ENCODE results near the gene RNF224.
"Not testable (repeated sequence)": the region's sequence is repeated elsewhere in the genome, so short reads cannot be mapped to it uniquely, and the experiment has no call there.

The RNF224 gene

DNA sequence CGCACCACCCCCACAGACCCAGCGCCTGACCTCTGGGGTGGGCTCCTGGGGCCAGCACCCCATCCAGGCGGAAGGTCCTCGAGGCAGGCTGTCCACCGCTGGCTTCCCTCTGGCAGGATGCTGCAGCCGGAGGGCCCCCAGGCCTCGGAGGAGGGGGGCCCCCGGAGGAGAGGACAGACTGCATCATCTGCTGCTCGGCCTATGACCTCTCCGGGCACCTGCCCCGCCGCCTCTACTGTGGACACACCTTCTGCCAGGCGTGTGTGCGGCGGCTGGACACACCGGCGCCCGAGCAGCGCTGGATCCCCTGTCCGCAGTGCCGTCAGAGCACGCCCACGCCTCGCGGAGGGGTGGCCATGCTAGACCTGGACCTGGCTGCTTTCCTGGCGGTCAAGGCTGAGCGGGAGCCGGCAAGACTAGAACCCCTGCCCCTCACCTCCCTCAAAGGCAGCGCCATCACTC is 1.2 kb downstream of the RNF224 start:
- no peak for DNase-seq

GRCh38 chr9:137228968-137229896 is 1.9 kb downstream of the RNF224 start:
- no peak for DNase-seq

DNA sequence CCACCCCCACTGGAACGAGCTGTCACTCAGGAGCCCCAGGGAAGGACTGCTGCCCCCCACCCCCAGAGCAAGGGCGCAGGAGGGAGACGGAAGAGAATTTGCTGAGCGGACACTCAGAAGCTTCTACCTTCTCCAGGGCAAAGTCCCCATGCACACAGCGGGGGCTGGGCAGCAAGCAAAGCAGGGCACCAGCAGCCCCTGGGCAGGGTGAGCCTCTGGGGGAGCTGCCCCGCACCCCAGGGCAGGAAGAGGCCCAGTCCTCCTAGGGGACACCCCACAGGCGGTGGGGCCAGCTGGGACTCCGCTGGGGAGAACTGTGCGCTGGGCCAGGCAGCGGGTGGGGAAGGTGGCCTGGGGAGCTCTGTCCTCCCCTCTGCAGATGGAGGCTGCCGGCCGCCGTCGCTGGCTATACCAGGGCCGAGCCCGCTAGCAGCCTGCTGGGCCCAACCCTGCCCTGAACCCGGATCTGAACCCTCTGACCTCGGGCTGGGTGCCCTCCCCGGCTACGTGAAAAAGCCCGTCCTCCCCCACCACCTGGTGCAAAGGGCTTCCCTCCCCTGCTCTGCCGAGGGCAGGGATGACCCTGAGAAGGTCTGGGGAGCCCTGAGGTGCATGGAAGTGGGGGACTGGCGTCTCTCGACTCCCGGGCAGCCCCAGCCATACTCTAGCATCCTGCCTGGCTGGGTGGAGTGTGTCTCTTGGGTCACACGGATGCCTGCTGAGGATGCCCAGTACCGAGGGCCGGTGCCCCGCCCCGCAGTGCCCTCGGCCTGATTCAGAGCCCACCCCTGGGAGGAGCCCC is 2.8 kb downstream of the RNF224 start:
- DNase-seq, result no peak

DNA sequence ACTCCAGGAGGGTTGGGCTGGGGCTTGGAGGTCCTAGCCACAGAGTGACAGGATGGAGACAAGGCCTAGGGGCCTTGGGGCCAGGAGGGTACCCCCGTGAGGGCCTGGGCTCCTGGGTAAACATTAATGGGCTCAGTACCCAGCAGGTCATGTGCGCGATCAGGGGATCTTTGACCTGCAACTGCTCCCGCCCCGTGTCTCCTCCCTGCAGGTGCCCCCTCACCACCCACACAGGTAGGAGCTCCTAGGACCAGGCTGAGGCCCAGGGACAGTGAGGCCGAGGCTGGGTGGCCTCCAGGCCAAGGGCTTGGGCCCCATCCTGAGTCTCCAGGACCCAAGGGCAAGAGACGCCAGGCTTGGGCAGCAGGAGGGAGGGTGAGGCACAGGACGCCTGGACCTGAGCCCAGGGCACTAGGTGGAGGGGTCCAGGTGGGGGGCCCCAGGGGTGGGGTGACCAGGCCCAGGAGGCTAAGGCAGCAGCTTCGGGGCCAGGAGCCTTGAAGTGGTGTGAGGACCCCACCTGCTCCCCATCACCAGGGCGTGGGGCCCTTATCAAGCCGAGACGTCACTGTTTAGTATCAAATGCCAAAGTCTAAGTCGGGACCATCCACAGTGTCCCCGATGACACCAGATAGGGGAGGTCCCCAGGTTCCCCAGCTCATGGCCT is 3.5 kb downstream of the RNF224 start, which contains the start of gene SLC34A3:
Gene SLC34A3, plus strand, starts transcription at position 197 of the 667 bp plus-strand sequence. CDS start 802 bp downstream, outside the sequence.
- no peak for DNase-seq

DNA sequence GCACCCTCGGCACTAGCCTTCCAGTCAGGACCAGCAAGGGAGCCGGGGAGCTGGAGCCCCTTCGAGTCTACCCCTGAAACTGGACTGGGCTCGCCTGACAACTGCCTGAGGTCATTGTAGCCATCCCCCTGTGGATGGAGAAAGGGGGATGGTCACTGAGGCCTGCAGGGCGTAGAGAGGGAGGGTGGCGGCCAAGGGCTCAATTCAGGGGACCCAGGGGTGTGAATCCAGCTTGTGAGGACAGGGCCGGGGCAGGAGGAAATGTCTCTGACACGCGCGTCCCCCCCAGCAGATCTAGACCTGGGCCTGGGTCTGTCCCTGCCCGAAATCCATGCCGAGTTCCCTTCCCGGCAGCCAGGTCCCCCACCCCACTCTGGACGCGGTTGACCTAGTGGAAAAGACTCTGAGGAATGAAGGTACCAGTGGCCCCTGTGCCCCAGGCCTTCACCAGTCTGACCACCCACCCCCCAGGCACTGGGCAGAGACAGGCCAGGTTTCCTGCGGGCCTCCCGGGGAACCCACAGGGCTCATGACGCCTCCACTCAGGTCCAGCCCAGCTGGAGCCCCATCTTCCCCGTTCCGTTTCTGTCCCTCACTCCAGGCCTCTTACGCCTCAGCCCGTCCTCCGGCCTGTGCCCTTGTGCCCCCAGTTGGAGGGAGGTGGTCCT is 4.2 kb downstream of the RNF224 start:
- no peak for DNase-seq

DNA sequence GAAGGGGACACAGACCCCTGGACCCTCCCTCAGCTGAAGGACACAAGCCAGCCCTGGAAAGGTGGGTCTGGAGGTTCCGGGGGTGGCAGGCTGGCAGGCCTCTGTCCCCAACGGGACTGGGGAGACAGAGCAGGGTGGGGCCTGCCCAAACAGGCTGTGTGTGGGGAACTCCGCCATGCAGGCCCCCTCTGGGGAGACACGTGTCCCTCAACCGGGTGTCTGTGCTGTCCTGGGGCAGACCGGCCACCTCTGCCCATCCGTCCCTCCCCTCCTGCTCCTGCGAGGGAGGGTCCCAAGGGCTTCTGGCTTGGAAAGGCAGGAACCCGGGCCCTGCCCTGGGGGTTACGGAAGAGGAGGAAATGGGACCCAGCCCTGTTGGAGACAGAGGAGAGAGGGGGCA is 4.8 kb downstream of the RNF224 start:
- DNase-seq, result no peak

GRCh38 chr9:137232510-137232909 is 5.2 kb downstream of the RNF224 start:
- no peak for DNase-seq

GRCh38 chr9:137233143-137233980 is 6.1 kb downstream of the RNF224 start:
- DNase-seq, result no peak

DNA sequence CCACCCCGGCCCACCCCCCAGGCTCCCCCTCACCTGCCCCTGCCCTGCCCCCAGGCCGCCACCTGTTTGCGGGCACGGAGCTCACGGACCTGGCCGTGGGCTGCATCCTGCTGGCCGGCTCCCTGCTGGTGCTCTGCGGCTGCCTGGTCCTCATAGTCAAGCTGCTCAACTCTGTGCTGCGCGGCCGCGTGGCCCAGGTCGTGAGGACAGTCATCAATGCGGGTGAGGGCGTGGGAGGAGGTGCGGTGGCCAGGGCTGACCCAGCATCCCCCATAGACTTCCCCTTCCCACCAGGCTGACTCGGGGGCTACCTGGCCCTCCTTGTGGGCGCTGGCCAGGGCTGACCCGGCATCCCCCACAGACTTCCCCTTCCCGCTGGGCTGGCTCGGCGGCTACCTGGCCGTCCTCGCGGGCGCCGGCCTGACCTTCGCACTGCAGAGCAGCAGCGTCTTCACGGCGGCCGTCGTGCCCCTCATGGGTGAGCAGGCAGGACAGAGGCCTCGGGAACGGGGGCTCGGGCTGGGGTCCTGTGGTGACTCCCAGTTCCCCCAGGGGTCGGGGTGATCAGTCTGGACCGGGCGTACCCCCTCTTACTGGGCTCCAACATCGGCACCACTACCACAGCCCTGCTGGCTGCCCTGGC is 6.9 kb downstream of the RNF224 start:
- DNase-seq, result no peak

GRCh38 chr9:137234758-137235423 is 7.6 kb downstream of the RNF224 start:
- no peak for DNase-seq

GRCh38 chr9:137235424-137236237 is 8.3 kb downstream of the RNF224 start:
- DNase-seq, result no peak

- peak; percentile 89 to 94 (median 90) for DNase-seq
These were observed 9.1 kb downstream of the RNF224 start for GRCh38 chr9:137236238-137236935.

- DNase-seq, result no peak
These were observed 9.7 kb downstream of the RNF224 start for GRCh38 chr9:137236936-137237421.

GRCh38 chr9:137237759-137238726 is 10.7 kb downstream of the RNF224 start:
- no peak for DNase-seq

DNA sequence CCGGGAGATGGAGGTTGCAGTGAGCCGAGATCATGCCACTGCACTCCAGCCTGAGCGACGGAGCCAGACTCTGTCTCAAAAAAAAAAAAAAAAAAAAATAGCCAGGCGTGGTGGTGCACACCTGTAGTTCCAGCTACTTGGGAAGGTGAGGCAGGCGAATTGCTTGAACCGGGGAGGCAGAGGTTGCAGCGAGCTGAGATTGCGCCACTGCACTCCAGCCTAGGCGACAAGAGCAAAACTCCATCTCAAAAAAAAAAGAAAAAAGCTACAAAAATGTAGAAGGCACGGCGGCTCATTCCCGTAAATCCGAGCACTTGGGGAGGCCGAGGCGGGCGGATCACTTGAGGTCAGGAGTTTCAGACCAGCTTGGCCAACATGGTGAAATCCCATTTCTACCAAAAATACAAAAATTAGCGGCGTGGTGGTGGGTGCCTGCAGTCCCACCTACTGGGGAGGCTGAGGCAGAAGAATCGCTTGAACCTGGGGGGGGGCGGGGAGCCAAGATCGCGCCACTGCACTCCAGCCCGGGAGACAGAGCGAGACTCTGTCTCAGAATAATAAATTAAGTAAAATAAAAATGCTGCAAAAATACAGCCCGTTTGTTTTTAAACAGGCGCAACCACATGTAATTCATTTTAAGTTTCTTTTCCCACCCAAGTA is 12.4 kb downstream of the RNF224 start:
- DNase-seq, result not testable (repeated sequence)

DNA sequence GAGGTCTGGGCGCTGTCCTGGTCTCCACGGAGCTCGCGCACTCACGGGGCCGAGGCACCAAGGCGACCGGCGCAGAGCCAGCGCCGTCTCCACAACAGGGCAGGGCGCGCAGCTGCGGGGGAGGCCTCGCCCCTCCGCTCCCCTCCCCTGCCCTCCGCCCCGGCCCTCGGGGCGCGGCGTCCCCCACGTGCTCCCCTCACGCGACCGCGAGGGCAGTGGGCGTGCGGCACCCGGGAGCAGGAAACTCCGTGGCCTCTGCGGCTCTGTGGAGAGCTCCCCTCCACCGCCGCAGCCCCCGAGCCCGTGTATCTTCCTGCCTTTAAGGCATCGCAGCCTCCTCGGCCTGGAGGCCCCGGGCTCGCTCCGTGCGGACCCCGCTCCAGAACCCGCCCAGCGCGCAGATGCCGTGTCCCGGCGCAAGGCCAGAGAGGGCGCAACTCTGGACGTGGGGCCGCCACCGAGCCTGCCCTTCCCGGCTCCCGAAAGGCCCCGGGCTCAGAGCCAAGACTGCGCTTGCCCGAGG is 13.1 kb downstream of the RNF224 start:
- DNase-seq, result peak; percentile 86 to 95 (median 91)
